Liver (tissue), 3 donors: Measurements from ENCODE around the gene MISP3.

Experiments used
- ATF3 ChIP-seq: IDR thresholded peaks from 2 replicates; pipeline ENCODE4 v1.6.1; 2016; ENCODE audit warnings: antibody characterized with exemption
- CTCF ChIP-seq: fragments of 150-350 bp; IDR thresholded peaks from 2 replicates; pipeline ENCODE4 v1.5.1; 2017; ENCODE audit warnings: improper control_type of control experiment, low read depth, low read length; ENCODE audit not compliant: missing input control
- FOXA1 ChIP-seq: IDR thresholded peaks from 2 replicates; pipeline ENCODE4 v1.6.1; 2016; ENCODE audit warnings: antibody characterized with exemption
- GABPA ChIP-seq, 2 donors: IDR thresholded peaks in 1 of 2; conservative IDR thresholded peaks in 1 of 2; 2 replicates each; pipeline ENCODE4 v1.6.1; 2016; ENCODE audit warnings: antibody characterized with exemption in 2 of 2, mild to moderate bottlenecking in 1 of 2, moderate library complexity in 1 of 2
- JUND ChIP-seq, 2 donors: IDR thresholded peaks; 2 replicates each; pipeline ENCODE4 v1.6.1; 2016; ENCODE audit warnings: antibody characterized with exemption in 2 of 2
- MAX ChIP-seq: IDR thresholded peaks from 2 replicates; pipeline ENCODE4 v1.6.1; 2016; ENCODE audit warnings: antibody characterized with exemption
- RAD21 ChIP-seq, 2 donors: IDR thresholded peaks; 2 replicates each; pipeline ENCODE4 v1.6.1; 2016; ENCODE audit warnings: antibody characterized with exemption in 2 of 2, mild to moderate bottlenecking in 2 of 2
- REST ChIP-seq: IDR thresholded peaks from 2 replicates; pipeline ENCODE4 v1.6.1; 2016; ENCODE audit warnings: antibody characterized with exemption, mild to moderate bottlenecking
- TAF1 ChIP-seq: conservative IDR thresholded peaks from 2 replicates; pipeline ENCODE4 v1.6.1; 2016; ENCODE audit warnings: antibody characterized with exemption, mild to moderate bottlenecking
- donor health status: healthy.
- donor health status: healthy.

GRCh38 chr19:14062558-14062855 lies 10.1 kb upstream of the MISP3 start:
- TF ChIP-seq CTCF = no peak
- TF ChIP-seq TAF1 = no peak
- TF ChIP-seq JUND (IDR thresholded peaks at IDR 0.05) = no peak
- no peak for TF ChIP-seq MAX
- TF ChIP-seq RAD21 (IDR thresholded peaks at IDR 0.05) = no peak
- no peak for TF ChIP-seq ATF3
- TF ChIP-seq GABPA (IDR thresholded peaks at IDR 0.05 in 1 of 2, conservative IDR thresholded peaks at IDR 0.05 in 1 of 2) = no peak
- no peak for TF ChIP-seq REST
- TF ChIP-seq FOXA1 = no peak
